ENCODE results near the gene LRRC8D. TPM values are rescaled to one million over a fixed set of nuclear protein-coding genes. Genes with fewer than 3 reads are reported as not detected.
"Not testable (repeated sequence)": the region's sequence is repeated elsewhere in the genome, so short reads cannot be mapped to it uniquely, and the experiment has no call there.

The LRRC8D gene
- 20.7 and 25.2 TPM in 2 replicates for total RNA-seq

DNA sequence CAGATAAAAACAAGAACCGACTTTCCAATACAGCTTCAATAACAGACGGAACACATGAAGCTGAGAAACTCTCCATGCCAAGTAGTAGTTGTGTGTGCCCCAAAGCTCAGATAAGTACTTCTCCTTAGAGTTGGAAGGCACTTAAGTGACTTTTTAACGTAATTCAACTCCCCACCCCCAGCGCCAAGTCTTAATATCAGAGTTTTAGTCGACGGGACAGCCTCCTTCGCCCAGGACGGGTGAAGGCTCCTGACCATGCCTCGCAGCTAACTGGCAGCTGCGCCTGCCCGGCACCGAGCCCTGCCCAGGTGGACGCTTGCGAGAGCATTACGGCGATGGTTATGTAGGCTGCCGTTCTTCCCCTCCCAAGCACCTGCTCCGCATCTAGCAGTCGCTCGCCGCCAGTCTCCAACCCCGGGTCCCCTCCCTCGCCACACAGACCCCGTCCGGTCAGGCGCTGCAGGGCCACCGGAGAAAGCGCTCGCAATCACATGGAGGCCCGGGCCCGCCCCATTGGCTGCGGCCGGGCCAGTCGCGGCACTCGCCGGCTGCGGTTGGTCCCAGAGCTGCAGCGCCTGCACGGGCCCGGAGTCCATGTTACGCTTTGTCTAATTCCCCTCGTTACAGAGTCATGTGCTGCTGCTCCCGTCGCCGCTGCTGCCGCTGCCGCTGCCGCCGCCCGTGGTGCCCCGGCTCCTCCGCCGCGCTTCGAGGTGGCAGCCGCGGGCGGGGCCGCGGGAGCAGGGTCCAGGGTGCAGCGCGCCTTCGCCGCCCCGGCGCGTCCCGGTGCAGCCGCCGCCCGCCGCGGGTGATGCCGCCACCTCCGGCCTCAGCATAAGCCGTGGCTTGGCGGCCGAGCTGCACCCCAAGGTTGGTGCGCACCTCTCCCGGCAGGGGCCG, at the start of gene LRRC8D:
LRRC8D (plus strand) TSS at position 611 of the 900 bp plus-strand sequence. CDS start 112,037 bp downstream, outside the sequence.
- DNase-seq (ENCODE audit: extremely low read depth, low read depth, low spot score): no peak

DNA sequence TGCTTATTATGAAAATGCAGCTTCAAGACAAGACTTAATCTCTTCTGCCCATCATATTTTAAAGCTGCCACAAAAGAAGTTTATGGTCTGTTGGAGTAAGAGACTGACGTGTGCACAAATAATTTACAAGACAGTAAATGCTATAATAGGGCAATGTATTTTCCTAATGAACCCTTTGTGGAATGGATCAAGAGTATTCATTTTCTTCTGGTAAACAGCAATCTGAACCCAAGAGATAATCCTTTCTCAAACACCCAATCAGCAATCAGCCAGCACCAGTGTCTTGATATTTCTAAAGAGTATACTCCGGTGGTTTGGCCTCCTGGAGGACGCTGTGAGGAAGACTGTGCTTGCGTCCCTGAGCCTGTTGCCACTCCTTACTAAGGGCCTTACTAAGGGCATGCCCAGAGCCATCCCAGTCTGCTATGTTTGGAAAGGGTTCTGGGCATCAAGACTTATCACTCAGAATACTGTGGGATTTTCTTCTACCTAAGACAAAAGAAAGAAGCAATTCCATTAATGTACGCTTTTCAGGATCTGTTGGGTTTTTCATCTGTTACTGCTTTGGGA, 48.8 kb upstream of the LRRC8D start:
- DNase-seq (ENCODE audit: extremely low read depth, low read depth, low spot score): no peak

GRCh38 chr1:89776104-89776503, 44.7 kb upstream of the LRRC8D start:
- not testable (repeated sequence) for DNase-seq (ENCODE audit: extremely low read depth, low read depth, low spot score)

GRCh38 chr1:89777271-89777670, 43.6 kb upstream of the LRRC8D start:
- DNase-seq (ENCODE audit: extremely low read depth, low read depth, low spot score): not testable (repeated sequence)

GRCh38 chr1:89779151-89779940, 41.5 kb upstream of the LRRC8D start:
- DNase-seq (ENCODE audit: extremely low read depth, low read depth, low spot score): no peak

- DNase-seq (ENCODE audit: extremely low read depth, low read depth, low spot score): no peak
Observed at GRCh38 chr1:89780721-89781120, 40.1 kb upstream of the LRRC8D start.

DNA sequence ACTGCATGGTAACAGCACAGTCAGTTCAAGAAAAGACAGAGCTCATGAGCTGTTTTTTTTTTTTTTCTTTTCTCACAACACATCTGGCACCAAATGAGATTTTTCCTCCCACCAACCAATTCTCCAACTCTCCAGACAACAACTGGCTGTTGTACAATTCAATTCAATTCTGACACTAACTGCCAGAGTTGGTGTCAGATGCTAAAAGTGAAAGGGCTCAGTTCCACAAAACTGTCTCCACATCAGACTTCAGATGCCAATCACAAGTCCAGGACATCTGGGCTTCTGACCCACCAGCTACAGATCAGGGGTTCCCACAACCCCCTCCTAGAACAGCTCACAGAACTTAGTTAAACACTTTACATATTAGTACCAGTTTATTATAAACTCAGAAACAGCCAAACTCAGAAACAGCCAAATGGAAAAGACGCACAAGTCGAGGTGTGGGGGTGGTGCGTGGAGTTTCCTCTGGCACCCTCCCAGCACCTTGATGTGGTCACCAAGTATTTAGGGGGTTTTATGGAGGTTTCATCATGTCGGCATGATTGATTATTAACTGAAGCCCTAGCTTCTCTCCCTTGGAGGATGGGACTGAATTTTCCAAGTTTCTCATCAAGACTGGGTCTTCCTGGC, 39.2 kb upstream of the LRRC8D start:
- DNase-seq (ENCODE audit: extremely low read depth, low read depth, low spot score): no peak

DNA sequence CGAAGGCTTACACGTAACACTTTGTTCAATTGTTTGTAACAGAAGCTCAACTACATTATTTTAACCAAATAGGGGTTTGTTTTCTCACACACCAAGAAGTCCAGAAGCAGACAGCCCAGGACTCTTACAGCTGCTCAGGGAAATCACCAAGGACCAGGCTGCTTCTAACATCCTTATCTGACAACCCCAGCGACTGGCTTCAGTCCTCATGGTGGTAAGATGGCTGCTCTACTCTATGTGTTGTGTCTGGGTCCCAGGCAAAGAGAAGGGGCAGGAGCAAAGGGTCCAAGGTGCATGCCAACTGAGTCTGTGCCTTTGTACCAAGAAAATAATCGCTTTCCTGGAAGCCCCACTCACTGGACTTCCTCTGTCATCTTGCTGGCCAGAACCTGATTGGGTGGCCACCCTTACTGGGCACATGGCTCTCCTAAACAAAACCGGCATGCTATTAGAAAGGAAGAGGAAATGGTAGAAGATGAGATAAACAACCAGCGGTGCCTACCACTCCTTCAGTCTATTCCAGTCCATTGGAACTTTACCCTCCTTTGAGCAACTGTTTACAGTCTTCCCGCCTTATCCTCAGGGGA, 34.1 kb upstream of the LRRC8D start:
- DNase-seq (ENCODE audit: extremely low read depth, low read depth, low spot score): no peak

- no peak for DNase-seq (ENCODE audit: extremely low read depth, low read depth, low spot score)
Observed at GRCh38 chr1:89790592-89790991, 30.2 kb upstream of the LRRC8D start.

DNA sequence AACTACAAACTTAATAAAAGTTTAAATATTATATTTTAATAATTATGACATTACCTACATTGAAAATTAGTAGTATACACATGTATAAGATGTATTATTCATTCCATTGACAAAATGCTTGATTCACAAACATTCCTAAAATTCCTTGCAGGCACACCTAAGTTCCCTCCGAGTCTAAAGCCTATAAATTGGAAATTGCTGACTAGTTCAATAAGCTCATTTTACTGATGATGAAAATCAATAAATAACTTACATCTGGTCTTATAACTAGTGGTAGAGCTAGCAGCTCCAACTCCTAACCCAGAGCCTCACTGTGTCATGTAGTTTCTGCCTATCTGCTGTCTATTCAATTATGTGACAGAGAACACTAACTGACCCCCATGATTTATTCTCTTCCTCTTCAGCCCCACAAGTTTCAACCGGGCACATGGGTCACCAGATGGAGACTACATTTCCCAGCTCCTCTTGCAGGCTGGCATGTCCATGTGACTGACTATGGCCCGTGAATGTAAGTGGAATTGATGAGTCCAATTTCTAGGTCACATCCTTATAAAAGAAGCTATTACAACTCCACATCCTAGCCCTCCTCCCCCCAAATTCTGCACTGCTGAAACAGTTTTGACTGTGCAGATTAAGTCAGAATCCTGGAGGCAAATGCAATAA, 29.6 kb upstream of the LRRC8D start:
- no peak for DNase-seq (ENCODE audit: extremely low read depth, low read depth, low spot score)

DNA sequence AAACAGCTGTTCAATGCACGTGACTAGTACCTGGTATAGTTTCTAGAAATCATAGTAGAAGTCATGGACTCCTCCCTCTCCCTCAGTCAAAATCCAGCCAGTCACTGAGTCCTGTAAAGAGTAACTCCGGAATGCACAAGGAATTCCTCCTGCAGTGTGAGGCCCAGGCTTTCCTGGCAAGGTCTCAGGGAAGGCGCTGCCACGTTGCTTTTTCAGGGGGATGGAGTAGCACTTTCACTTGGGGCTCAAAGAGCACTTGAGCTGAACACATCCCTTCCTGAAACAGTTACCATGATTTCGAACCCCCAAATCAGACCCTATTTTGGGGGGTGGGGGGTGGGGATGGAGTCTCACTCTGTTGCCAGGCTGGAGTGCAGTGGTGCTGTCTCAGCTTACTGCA, 26.4 kb upstream of the LRRC8D start:
- DNase-seq (ENCODE audit: extremely low read depth, low read depth, low spot score): no peak

GRCh38 chr1:89795571-89795970, 25.3 kb upstream of the LRRC8D start:
- not testable (repeated sequence) for DNase-seq (ENCODE audit: extremely low read depth, low read depth, low spot score)

DNA sequence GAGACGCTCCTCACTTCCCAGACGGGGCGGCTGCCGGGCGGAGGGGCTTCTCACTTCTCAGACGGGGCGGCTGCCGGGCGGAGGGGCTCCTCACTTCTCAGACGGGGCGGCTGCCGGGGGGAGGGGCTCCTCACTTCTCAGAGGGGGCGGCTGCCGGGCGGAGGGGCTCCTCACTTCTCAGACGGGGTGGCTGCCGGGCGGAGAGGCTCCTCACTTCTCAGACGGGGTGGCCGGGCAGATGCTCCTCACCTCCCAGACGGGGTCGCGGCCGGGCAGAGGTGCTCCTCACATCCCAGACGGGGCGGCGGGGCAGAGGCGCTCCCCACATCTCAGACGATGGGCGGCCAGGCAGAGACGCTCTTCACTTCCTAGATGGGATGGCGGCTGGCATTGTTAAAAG, 23.0 kb upstream of the LRRC8D start:
- DNase-seq (ENCODE audit: extremely low read depth, low read depth, low spot score): not testable (repeated sequence)

- DNase-seq (ENCODE audit: extremely low read depth, low read depth, low spot score): no peak
Observed at GRCh38 chr1:89799495-89799894, 21.3 kb upstream of the LRRC8D start.

GRCh38 chr1:89800022-89800655, 20.7 kb upstream of the LRRC8D start:
- no peak for DNase-seq (ENCODE audit: extremely low read depth, low read depth, low spot score)

GRCh38 chr1:89800718-89801117, 20.1 kb upstream of the LRRC8D start:
- no peak for DNase-seq (ENCODE audit: extremely low read depth, low read depth, low spot score)

DNA sequence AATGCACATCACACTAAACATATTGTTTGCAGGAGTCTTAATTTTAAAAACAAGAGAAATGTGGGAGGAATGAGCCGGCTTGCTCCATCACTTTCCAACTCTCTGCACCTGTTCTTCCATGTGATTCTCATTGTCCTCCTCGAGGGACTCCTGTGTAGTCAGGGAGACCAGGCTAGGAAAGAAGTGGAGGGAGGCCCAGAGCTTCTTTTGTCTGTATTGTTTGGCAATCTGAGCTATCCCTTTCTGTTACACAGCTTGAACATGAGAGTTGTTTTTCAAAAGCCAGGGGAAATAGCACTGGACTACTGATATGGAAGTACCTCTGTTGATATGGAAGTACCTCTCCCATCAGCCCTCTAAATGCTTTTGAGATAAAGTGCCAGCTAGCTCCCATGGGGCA, 18.8 kb upstream of the LRRC8D start:
- DNase-seq (ENCODE audit: extremely low read depth, low read depth, low spot score): no peak

- no peak for DNase-seq (ENCODE audit: extremely low read depth, low read depth, low spot score)
Observed at GRCh38 chr1:89802841-89803240, 18.0 kb upstream of the LRRC8D start.

GRCh38 chr1:89804642-89805237, 16.1 kb upstream of the LRRC8D start:
- DNase-seq (ENCODE audit: extremely low read depth, low read depth, low spot score): peak; percentile 60
